Left lung (tissue), 10 donors: ENCODE results near the gene NLRP1. TPM values are rescaled to one million over a fixed set of nuclear protein-coding genes. Genes with fewer than 3 reads are reported as not detected.

Source experiments
- ATAC-seq: fragments of 200-7000 bp; cut with Tn5 transposase; one replicate; pipeline ENCODE4 v1.9.1; 2020; ENCODE audit warnings: moderate library complexity
- DNase-seq, 4 donors: peaks; one replicate each; pipeline ENCODE4 v3.0.0-alpha.2; 2013 to 2020
- H3K27ac ChIP-seq, 2 donors: fragments of 200-600 bp; sonication (generic) in 1 of 2; one replicate each; pipeline versions ENCODE4 v1.5.0 to v1.8.0; 2020 to 2021
- H3K27me3 ChIP-seq, 2 donors: fragments of 200-600 bp; sonication (generic) in 1 of 2; one replicate each; pipeline versions ENCODE4 v1.5.0 to v1.8.0; 2020 to 2021
- H3K36me3 ChIP-seq, 2 donors: fragments of 200-600 bp; sonication (generic) in 1 of 2; one replicate each; pipeline versions ENCODE4 v1.5.0 to v1.8.0; 2020 to 2021
- H3K4me1 ChIP-seq, 2 donors: fragments of 200-600 bp; one replicate each; pipeline ENCODE4 v1.8.0; 2021
- H3K4me3 ChIP-seq, 2 donors: fragments of 200-600 bp; sonication (generic) in 1 of 2; one replicate each; pipeline versions ENCODE4 v1.5.0 to v1.8.0; 2020 to 2021; ENCODE audit warnings: mild to moderate bottlenecking in 1 of 2
- H3K9me3 ChIP-seq, 2 donors: fragments of 200-600 bp; sonication (generic) in 1 of 2; one replicate each; pipeline versions ENCODE4 v1.5.0 to v1.8.0; 2020 to 2021
- intact Hi-C, 2 donors: fragments of 100-400 bp; cut with DNase I; formaldehyde crosslinking; loops; one replicate each; pipeline versions ENCODE4 v1.11.2 to v1.14.2; 2022
- polyA plus RNA-seq, 6 donors: library from polyadenylated mRNA; unstranded; fragments of 120-200 nt; gene quantifications; one replicate each; pipeline ENCODE4 v1.2.1, GENCODE V29; 2013; ENCODE audit not compliant: insufficient read length in 6 of 6
- total RNA-seq, 2 donors: library from RNA; stranded (reverse); fragmentation: NEBNext Ultra II Directional; extraction: Animal tissue kit (Norgen Biotek cat#: 25700); gene quantifications; one replicate each; pipeline ENCODE4 v1.2.1, GENCODE V29; 2021
- TF ChIP-seq, protein P1 (sequence below), 2 donors: fragments of 200-600 bp; sonication (generic) in 1 of 2; IDR thresholded peaks; one replicate each; pipeline versions ENCODE4 v1.5.0 to v1.8.0; 2021; ENCODE audit warnings: antibody characterized with exemption in 2 of 2
- donor health status: DM: no; HTN: yes; CAD: no.
- donor health status: DM: no; HTN: no; CAD: no.

NLRP1 gene
- total and polyA plus RNA-seq, 8 donors, result 16.1 to 36.4 (median 31.2) TPM

DNA sequence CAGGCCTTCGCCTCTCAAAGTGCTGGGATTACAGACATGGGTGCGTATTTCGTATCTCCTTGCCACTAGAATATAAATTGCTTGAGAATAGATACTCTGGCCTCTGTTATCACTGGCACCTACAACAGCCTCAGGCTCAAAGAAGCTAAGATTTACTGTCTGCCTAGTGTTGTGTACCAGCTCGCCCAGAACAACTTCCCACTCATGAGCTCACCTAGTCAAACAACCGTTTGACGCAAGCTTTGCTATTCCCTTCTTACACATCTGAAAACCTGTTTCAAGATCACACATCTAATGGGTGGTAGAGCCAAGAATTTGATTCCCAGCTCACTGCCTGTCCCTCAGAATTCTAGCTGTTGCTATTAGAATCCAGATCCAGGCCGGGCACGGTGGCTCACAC lies 73.5 kb downstream of the NLRP1 start:
- peaks cover 0 to 22% of the 10 kb centered on the region in 2 donors for H3K36me3 ChIP-seq
- H3K4me3 ChIP-seq, result no peak overlapping the region
- no peaks in the 10 kb centered on the region for H3K4me1 ChIP-seq
- H3K27me3 ChIP-seq, result no peaks in the 10 kb centered on the region
- DNase-seq, result no peak
- no peak overlapping the region for H3K27ac ChIP-seq
- ATAC-seq, result no peak
- intact Hi-C loops, result no loop called here
- H3K9me3 ChIP-seq, result no peaks in the 10 kb centered on the region
- TF ChIP-seq, protein P1, sequence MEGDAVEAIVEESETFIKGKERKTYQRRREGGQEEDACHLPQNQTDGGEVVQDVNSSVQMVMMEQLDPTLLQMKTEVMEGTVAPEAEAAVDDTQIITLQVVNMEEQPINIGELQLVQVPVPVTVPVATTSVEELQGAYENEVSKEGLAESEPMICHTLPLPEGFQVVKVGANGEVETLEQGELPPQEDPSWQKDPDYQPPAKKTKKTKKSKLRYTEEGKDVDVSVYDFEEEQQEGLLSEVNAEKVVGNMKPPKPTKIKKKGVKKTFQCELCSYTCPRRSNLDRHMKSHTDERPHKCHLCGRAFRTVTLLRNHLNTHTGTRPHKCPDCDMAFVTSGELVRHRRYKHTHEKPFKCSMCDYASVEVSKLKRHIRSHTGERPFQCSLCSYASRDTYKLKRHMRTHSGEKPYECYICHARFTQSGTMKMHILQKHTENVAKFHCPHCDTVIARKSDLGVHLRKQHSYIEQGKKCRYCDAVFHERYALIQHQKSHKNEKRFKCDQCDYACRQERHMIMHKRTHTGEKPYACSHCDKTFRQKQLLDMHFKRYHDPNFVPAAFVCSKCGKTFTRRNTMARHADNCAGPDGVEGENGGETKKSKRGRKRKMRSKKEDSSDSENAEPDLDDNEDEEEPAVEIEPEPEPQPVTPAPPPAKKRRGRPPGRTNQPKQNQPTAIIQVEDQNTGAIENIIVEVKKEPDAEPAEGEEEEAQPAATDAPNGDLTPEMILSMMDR (IDR thresholded peaks at IDR 0.05), result no peak

DNA sequence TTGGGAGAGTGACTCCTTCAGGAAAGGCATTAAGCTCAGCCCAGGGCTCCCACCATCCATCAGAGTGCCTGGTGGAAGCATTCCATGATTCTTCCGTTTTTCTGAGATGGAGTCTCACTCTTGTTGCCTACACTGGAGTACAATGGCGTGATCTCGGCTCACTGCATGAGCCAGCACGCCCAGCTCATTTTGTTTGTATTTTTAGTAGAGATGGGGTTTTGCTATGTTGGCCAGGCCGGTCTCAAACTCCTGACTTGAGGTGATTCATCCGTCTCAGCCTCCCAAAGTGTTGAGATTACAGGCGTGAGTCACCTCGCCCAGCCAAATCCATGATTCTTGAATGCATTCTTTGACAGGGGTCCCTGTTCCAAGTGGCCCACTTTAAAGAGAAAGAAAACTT lies 74.8 kb downstream of the NLRP1 start:
- intact Hi-C loops, result no loop called here
- ATAC-seq (no peak), DNase-seq (no peak)
- no peaks in the 10 kb centered on the region for H3K9me3 ChIP-seq
- no peak overlapping the region for H3K27ac ChIP-seq
- no peaks in the 10 kb centered on the region for H3K4me1 ChIP-seq
- TF ChIP-seq, protein P1 (IDR thresholded peaks at IDR 0.05), result no peak
- no peaks in the 10 kb centered on the region for H3K27me3 ChIP-seq
- peaks cover 0 to 10% of the 10 kb centered on the region in 2 donors for H3K36me3 ChIP-seq
- H3K4me3 ChIP-seq, result no peak overlapping the region

DNA sequence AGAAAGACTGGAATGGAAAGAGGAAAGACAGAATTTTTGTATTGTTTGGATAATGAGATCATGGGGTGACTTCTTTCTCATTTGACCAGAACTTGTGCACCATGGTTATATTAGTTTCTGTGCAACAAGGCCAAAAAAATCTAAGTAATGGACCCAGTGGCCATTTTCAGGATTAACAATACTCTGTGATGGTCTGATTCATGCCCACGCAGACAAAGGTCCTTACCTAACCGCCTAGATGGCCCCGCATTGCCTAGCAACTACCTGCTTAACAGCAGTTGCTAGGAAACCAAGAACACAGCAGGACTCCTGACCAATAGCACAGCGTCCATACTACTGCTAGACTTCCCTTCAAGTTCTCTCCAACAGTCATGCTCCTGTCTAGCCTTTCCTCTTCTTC lies 75.5 kb downstream of the NLRP1 start:
- TF ChIP-seq, protein P1 (IDR thresholded peaks at IDR 0.05), result no peak
- Histone ChIP-seq H3K4me1 (no peaks in the 10 kb centered on the region), H3K36me3 (peaks cover 0 to 3% of the 10 kb centered on the region in 2 donors), H3K27ac (no peak overlapping the region), H3K9me3 (no peaks in the 10 kb centered on the region), H3K4me3 (no peak overlapping the region), H3K27me3 (no peaks in the 10 kb centered on the region)
- DNase-seq (no peak), ATAC-seq (no peak)
- intact Hi-C loops, result no loop called here

DNA sequence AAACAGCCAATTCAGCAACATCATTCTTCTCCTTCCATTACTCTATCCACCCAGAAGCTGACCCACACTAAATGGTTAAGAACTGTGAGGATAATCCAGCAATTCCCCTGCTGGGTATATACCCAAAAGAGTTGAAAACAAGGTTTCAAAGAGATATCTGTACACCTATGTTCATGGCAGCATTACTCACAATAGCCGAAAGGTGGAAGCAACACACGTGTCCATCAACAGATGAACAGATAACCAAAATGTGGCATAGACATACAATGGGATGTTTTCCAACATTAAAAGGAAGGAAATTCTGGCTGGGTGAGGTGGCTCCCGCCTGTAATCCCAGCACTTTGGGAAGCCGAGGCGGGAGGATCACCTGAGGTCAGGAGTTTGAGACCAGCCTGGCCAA lies 78.0 kb downstream of the NLRP1 start:
- DNase-seq (no peak), ATAC-seq (no peak)
- no peaks in the 10 kb centered on the region for H3K4me1 ChIP-seq
- TF ChIP-seq, protein P1 (IDR thresholded peaks at IDR 0.05), result no peak
- no peak overlapping the region for H3K27ac ChIP-seq
- intact Hi-C loops, result no loop called here
- no peaks in the 10 kb centered on the region for H3K36me3 ChIP-seq
- peaks cover 0 to 11% of the 10 kb centered on the region in 2 donors for H3K27me3 ChIP-seq
- no peaks in the 10 kb centered on the region for H3K9me3 ChIP-seq
- no peak overlapping the region for H3K4me3 ChIP-seq

DNA sequence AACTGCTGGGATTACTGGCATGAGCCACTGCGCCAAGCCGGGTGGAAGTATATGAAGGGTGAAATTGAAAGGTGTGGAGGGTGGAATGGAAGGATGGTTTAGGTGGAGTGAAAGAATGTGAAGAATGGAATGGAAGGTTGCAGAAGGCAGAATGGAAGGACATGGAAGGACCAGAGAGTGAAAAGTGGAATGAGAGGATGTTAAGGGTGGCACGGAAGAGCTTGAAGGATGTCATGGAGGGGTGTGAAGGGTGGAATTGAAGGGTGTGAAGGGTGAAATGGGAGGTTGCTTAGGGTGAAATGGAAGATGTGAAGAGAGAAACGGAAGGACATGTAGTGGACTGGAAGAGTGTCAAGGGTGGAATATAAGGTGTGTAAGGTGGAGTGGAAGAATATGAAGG lies 81.8 kb downstream of the NLRP1 start:
- DNase-seq (no peak), ATAC-seq (no peak)
- no peaks in the 10 kb centered on the region for H3K36me3 ChIP-seq
- H3K9me3 ChIP-seq, result no peaks in the 10 kb centered on the region
- TF ChIP-seq, protein P1 (IDR thresholded peaks at IDR 0.05), result no peak
- peaks cover 0 to 12% of the 10 kb centered on the region in 2 donors for H3K4me1 ChIP-seq
- H3K27ac ChIP-seq, result no peak overlapping the region
- H3K27me3 ChIP-seq, result peaks cover 11 to 45% of the 10 kb centered on the region in 2 donors
- H3K4me3 ChIP-seq, result no peak overlapping the region
- intact Hi-C loops, result no loop called here
